HEK293 (cell line): ENCODE data around the gene OSCP1.

Experiments used
- KLF8 ChIP-seq: fragments of 450-650 bp; formaldehyde crosslinking; IDR thresholded peaks from 2 replicates; pipeline ENCODE4 v1.5.1; 2016; ENCODE audit warnings: missing biosample characterization, missing genetic modification characterization
- MYNN ChIP-seq: fragments of 450-650 bp; formaldehyde crosslinking; IDR thresholded peaks from 2 replicates; pipeline ENCODE4 v1.5.1; 2016; ENCODE audit warnings: missing biosample characterization, missing genetic modification characterization, borderline replicate concordance
- ZBTB8A ChIP-seq: fragments of 450-650 bp; formaldehyde crosslinking; IDR thresholded peaks from 2 replicates; pipeline ENCODE4 v1.5.1; 2016; ENCODE audit warnings: missing biosample characterization, missing genetic modification characterization
- ZNF138 ChIP-seq: fragments of 450-650 bp; formaldehyde crosslinking; IDR thresholded peaks from 2 replicates; pipeline ENCODE4 v1.5.1; 2016; ENCODE audit warnings: missing biosample characterization, missing genetic modification characterization, borderline replicate concordance
- ZNF239 ChIP-seq: fragments of 450-650 bp; formaldehyde crosslinking; IDR thresholded peaks from 2 replicates; pipeline ENCODE4 v1.5.1; 2016; ENCODE audit warnings: missing biosample characterization, missing genetic modification characterization
- ZNF24 ChIP-seq: fragments of 450-650 bp; formaldehyde crosslinking; IDR thresholded peaks from 2 replicates; pipeline ENCODE4 v1.5.1; 2016; ENCODE audit warnings: missing biosample characterization, missing genetic modification characterization
- ZNF311 ChIP-seq: fragments of 450-650 bp; formaldehyde crosslinking; IDR thresholded peaks from 2 replicates; pipeline ENCODE4 v1.5.1; 2017; ENCODE audit warnings: missing biosample characterization, missing genetic modification characterization, borderline replicate concordance
- ZNF501 ChIP-seq: fragments of 450-650 bp; formaldehyde crosslinking; IDR thresholded peaks from 2 replicates; pipeline ENCODE4 v1.5.1; 2016; ENCODE audit warnings: missing biosample characterization, missing genetic modification characterization
- ZNF514 ChIP-seq: fragments of 450-650 bp; formaldehyde crosslinking; IDR thresholded peaks from 2 replicates; pipeline ENCODE4 v1.5.1; 2016; ENCODE audit warnings: missing biosample characterization, missing genetic modification characterization
- ZNF549 ChIP-seq: fragments of 450-650 bp; IDR thresholded peaks from 2 replicates; pipeline ENCODE4 v1.5.1; 2018; ENCODE audit warnings: missing biosample characterization, missing genetic modification characterization, mild to moderate bottlenecking, inconsistent platforms, moderate library complexity
- ZNF560 ChIP-seq: fragments of 450-650 bp; formaldehyde crosslinking; IDR thresholded peaks from 2 replicates; pipeline ENCODE4 v1.5.1; 2017; ENCODE audit warnings: missing biosample characterization, missing genetic modification characterization, borderline replicate concordance
- TF ChIP-seq, protein P1 (sequence below): fragments of 450-650 bp; formaldehyde crosslinking; IDR thresholded peaks from 2 replicates; pipeline ENCODE4 v1.5.1; 2016; ENCODE audit warnings: missing biosample characterization, missing genetic modification characterization
- TF ChIP-seq, protein P2 (sequence below): fragments of 450-650 bp; formaldehyde crosslinking; IDR thresholded peaks from 2 replicates; pipeline ENCODE4 v1.5.1; 2016; ENCODE audit warnings: missing biosample characterization, missing genetic modification characterization

GRCh38 chr1:36457691-36458090 lies 7.4 kb upstream of the OSCP1 start:
- no peak for TF ChIP-seq ZBTB8A (tag by site-specific recombination)
- no peak for TF ChIP-seq ZNF501 (tag by site-specific recombination)
- TF ChIP-seq, protein P1, sequence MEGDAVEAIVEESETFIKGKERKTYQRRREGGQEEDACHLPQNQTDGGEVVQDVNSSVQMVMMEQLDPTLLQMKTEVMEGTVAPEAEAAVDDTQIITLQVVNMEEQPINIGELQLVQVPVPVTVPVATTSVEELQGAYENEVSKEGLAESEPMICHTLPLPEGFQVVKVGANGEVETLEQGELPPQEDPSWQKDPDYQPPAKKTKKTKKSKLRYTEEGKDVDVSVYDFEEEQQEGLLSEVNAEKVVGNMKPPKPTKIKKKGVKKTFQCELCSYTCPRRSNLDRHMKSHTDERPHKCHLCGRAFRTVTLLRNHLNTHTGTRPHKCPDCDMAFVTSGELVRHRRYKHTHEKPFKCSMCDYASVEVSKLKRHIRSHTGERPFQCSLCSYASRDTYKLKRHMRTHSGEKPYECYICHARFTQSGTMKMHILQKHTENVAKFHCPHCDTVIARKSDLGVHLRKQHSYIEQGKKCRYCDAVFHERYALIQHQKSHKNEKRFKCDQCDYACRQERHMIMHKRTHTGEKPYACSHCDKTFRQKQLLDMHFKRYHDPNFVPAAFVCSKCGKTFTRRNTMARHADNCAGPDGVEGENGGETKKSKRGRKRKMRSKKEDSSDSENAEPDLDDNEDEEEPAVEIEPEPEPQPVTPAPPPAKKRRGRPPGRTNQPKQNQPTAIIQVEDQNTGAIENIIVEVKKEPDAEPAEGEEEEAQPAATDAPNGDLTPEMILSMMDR: no peak
- no peak for TF ChIP-seq ZNF138 (tag by site-specific recombination)
- TF ChIP-seq MYNN (tag by site-specific recombination): no peak
- TF ChIP-seq ZNF311 (tag by site-specific recombination): no peak
- TF ChIP-seq ZNF560: no peak
- TF ChIP-seq KLF8 (tag by site-specific recombination): no peak
- no peak for TF ChIP-seq ZNF549
- TF ChIP-seq, protein P2, sequence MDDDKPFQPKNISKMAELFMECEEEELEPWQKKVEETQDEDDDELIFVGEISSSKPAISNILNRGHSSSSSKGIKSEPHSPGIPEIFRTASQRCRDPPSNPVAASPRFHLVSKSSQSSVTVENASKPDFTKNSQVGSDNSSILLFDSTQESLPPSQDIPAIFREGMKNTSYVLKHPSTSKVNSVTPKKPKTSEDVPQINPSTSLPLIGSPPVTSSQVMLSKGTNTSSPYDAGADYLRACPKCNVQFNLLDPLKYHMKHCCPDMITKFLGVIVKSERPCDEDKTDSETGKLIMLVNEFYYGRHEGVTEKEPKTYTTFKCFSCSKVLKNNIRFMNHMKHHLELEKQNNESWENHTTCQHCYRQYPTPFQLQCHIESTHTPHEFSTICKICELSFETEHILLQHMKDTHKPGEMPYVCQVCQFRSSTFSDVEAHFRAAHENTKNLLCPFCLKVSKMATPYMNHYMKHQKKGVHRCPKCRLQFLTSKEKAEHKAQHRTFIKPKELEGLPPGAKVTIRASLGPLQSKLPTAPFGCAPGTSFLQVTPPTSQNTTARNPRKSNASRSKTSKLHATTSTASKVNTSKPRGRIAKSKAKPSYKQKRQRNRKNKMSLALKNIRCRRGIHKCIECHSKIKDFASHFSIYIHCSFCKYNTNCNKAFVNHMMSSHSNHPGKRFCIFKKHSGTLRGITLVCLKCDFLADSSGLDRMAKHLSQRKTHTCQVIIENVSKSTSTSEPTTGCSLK (tag by site-specific recombination): no peak
- no peak for TF ChIP-seq ZNF514 (tag by site-specific recombination)
- no peak for TF ChIP-seq ZNF24 (tag by site-specific recombination)
- no peak for TF ChIP-seq ZNF239 (tag by site-specific recombination)
